Measurements from ENCODE around the gene QPRT. TPM values are rescaled to one million over a fixed set of nuclear protein-coding genes. Genes with fewer than 3 reads are reported as not detected.

Gene QPRT
- polyA plus RNA-seq, 1 of the 3 experiments (the other 2 are of a cell fraction): 12.5 TPM

DNA sequence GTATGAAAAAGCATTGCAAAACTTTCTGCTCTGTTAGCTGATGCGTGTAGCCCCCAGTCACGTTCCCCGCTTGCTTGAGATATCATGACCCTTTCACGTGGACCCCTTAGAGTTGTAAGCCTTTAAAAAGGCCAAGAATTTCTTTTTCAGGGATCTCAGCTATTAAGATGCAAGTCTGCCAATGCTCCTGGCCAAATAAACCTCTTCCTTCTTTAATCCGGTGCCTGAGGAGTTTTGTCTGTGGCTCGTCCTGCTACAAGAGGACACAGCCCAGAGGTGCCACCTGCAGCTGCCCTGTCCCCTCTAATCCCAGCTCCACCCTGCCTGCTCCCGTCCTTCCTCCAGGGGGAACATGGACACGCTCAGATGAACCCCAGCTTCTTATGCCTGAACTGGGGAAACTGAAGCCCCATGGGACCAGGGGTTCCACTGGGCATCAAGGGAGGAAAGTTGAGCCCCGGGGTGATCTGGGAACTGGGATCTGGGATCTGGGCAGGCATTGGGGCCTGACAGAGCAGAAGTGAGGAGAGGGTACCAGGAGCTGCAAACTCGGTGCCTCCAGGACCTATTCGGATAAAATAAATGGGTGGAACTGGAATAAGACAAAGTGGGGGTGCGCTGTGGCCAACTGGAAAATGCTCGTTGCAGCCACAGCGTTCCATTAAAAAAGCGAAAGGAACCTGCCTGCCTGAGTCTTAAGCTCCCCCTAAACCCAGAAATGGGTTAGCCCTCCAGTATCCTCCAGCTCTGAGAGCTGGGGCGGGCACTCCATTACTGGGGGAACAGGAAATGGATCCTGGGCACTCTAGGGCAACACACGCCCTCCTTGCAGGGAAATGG lies 19.7 kb downstream of the QPRT start:
- Histone ChIP-seq H3K4me2 (no peak overlapping the region), H3K27me3 (ENCODE audit: insufficient read depth) (no peaks in the 10 kb centered on the region), H3F3A (replicated peaks; ENCODE audit: insufficient read depth) (no peaks in the 10 kb centered on the region), H3K4me3 (ENCODE audit: low read depth in 2 of 2, low read length in 1 of 2) (no peak overlapping the region), H3K4me1 (ENCODE audit: control insufficient read depth in 1 of 2, insufficient read depth in 2 of 2, low read depth in 1 of 2, low read length in 1 of 2) (no peaks in the 10 kb centered on the region; a peak in 1 of 4 replicates), H3K9me2 (no peaks in the 10 kb centered on the region), H4K20me1 (ENCODE audit: insufficient read depth) (no peaks in the 10 kb centered on the region), H2AFZ (ENCODE audit: low read depth) (no peak overlapping the region), H3K9ac (no peak overlapping the region), H3K36me3 (replicated peaks in 1 of 2; ENCODE audit: control insufficient read depth in 1 of 2, insufficient read depth in 2 of 2, low read length in 1 of 2) (no peaks in the 10 kb centered on the region), H3K27ac (ENCODE audit: low read depth in 2 of 2, low read length in 1 of 2) (no peak overlapping the region), H3K79me2 (ENCODE audit: insufficient read depth) (no peaks in the 10 kb centered on the region), H3K9me3 (no peaks in the 10 kb centered on the region)
- ChIA-PET CTCF (interaction anchor here (1.2 to 4.6 kb wide), 7 partner anchors 11 to 91 kb away, joined by 3 to 33 read pairs (median 13); no protein-coding TSS in a partner anchor), POLR2A (no interaction called here)
- TF ChIP-seq GABPA (IDR thresholded peaks at IDR 0.05; ENCODE audit: low read depth) (no peak), EZH2phosphoT487 (IDR thresholded peaks at IDR 0.05; ENCODE audit: borderline replicate concordance, low read depth) (no peak), EP300 (IDR thresholded peaks at IDR 0.05; ENCODE audit: borderline replicate concordance in 1 of 2, low read depth in 1 of 2, low read length in 1 of 2) (no peak), ELF1 (IDR thresholded peaks at IDR 0.05) (no peak), MXI1 (IDR thresholded peaks at IDR 0.05; ENCODE audit: low read depth, low read length) (no peak), RCOR1 (IDR thresholded peaks at IDR 0.05; ENCODE audit: low read length) (no peak), GATA2 (CRISPR knock-in tag; IDR thresholded peaks at IDR 0.05) (no peak), FOXJ3 (CRISPR knock-in tag; IDR thresholded peaks at IDR 0.05) (no peak), NRF1 (IDR thresholded peaks at IDR 0.05; ENCODE audit: low read depth, low read length) (no peak), RFX5 (IDR thresholded peaks at IDR 0.05; ENCODE audit: low read length) (no peak)
- TF ChIP-seq, protein P1, sequence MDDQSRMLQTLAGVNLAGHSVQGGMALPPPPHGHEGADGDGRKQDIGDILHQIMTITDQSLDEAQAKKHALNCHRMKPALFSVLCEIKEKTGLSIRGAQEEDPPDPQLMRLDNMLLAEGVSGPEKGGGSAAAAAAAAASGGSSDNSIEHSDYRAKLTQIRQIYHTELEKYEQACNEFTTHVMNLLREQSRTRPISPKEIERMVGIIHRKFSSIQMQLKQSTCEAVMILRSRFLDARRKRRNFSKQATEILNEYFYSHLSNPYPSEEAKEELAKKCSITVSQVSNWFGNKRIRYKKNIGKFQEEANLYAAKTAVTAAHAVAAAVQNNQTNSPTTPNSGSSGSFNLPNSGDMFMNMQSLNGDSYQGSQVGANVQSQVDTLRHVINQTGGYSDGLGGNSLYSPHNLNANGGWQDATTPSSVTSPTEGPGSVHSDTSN (IDR thresholded peaks at IDR 0.05): no peak
- TF ChIP-seq, protein P2, sequence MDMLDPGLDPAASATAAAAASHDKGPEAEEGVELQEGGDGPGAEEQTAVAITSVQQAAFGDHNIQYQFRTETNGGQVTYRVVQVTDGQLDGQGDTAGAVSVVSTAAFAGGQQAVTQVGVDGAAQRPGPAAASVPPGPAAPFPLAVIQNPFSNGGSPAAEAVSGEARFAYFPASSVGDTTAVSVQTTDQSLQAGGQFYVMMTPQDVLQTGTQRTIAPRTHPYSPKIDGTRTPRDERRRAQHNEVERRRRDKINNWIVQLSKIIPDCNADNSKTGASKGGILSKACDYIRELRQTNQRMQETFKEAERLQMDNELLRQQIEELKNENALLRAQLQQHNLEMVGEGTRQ (IDR thresholded peaks at IDR 0.05; ENCODE audit: borderline replicate concordance, low read depth, low read length): no peak
- DNase-seq: no peak
- WGBS (ENCODE audit: low lambda C conversion rate): 81% methylated on average over 17 of the region's 17 CpGs

DNA sequence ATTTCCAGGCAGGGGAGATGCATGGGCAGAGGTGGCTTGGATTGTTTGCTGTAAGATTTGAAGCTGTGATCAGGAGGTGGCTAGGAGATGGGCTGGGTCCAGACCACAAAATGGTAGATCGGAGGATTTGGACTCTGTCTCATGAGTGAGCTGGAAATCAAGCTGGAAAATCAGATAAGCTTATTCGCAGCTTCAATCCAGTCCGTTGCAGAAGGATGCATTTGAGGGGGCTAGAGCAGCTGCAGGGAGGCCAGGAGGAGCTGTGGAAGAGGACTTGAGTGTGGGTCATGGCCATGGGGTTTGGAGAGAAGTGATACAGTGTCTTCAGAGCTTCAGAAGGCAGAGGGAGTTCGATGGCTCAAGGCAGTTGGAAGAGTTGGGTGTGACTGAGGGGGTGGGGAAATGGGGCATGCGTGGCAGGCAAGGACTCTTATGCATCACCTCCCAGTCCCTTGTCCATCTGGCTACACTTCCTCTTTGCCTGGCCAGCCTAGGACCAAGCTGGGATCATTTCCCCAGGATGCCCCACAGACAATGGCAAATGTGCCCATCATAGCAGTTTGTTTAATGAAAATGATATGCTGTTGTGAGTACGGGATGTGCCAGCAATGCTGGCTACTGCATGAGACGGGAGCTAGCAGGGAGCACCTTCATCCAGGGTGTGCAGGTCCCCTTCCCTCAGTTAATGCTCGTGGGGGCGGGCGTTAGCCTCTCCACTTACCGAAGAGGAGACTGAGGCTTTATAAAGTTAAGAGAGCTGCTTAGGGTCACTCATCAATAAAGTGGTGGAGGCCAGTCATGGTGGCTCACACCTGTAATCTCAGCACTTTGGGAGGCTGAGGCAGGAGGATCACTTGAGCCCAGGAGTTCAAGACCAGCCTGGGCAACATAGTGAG lies 20.6 kb downstream of the QPRT start:
- 40% methylated on average over 11 of the region's 11 CpGs for WGBS (ENCODE audit: low lambda C conversion rate)
- H3K9me2 ChIP-seq: no peaks in the 10 kb centered on the region
- no peaks in the 10 kb centered on the region for H3K27me3 ChIP-seq (ENCODE audit: insufficient read depth)
- POLR2A ChIA-PET: interaction anchor here (1.3 kb wide), 1 partner anchor 20 kb away, joined by 4 read pairs; no protein-coding TSS in a partner anchor
- no peaks in the 10 kb centered on the region for H3K36me3 ChIP-seq (replicated peaks in 1 of 2; ENCODE audit: control insufficient read depth in 1 of 2, insufficient read depth in 2 of 2, low read length in 1 of 2)
- no peak overlapping the region for H3K9ac ChIP-seq
- H4K20me1 ChIP-seq (ENCODE audit: insufficient read depth): no peaks in the 10 kb centered on the region
- CTCF ChIA-PET: interaction anchor here (0.7 to 4.6 kb wide), 23 partner anchors 8 to 332 kb away, joined by 3 to 33 read pairs (median 6); partner anchors contain the start of genes KIF22, QPRT and TLCD3B
- no peak overlapping the region for H3K27ac ChIP-seq (ENCODE audit: low read depth in 2 of 2, low read length in 1 of 2)
- H3K79me2 ChIP-seq (ENCODE audit: insufficient read depth): no peaks in the 10 kb centered on the region
- no peaks in the 10 kb centered on the region for H3F3A ChIP-seq (replicated peaks; ENCODE audit: insufficient read depth)
- no peak for DNase-seq
- no peaks in the 10 kb centered on the region; a peak in 1 of 4 replicates for H3K4me1 ChIP-seq (ENCODE audit: control insufficient read depth in 1 of 2, insufficient read depth in 2 of 2, low read depth in 1 of 2, low read length in 1 of 2)
- H2AFZ ChIP-seq (ENCODE audit: low read depth): no peak overlapping the region
- H3K4me2 ChIP-seq: no peak overlapping the region
- H3K4me3 ChIP-seq (ENCODE audit: low read depth in 2 of 2, low read length in 1 of 2): no peak overlapping the region
- H3K9me3 ChIP-seq: no peaks in the 10 kb centered on the region
- TF ChIP-seq YY1 (IDR thresholded peaks at IDR 0.05; ENCODE audit: low read depth): no peak
- no peak for TF ChIP-seq GATA2 (CRISPR knock-in tag; IDR thresholded peaks at IDR 0.05)
- TF ChIP-seq, protein P2 (IDR thresholded peaks at IDR 0.05; ENCODE audit: borderline replicate concordance, low read depth, low read length): no peak
- TF ChIP-seq, protein P3, sequence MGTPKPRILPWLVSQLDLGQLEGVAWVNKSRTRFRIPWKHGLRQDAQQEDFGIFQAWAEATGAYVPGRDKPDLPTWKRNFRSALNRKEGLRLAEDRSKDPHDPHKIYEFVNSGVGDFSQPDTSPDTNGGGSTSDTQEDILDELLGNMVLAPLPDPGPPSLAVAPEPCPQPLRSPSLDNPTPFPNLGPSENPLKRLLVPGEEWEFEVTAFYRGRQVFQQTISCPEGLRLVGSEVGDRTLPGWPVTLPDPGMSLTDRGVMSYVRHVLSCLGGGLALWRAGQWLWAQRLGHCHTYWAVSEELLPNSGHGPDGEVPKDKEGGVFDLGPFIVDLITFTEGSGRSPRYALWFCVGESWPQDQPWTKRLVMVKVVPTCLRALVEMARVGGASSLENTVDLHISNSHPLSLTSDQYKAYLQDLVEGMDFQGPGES (IDR thresholded peaks at IDR 0.05; ENCODE audit: low read depth, low read length): no peak
- no peak for TF ChIP-seq RFX5 (IDR thresholded peaks at IDR 0.05; ENCODE audit: low read length)
- TF ChIP-seq, protein P4, sequence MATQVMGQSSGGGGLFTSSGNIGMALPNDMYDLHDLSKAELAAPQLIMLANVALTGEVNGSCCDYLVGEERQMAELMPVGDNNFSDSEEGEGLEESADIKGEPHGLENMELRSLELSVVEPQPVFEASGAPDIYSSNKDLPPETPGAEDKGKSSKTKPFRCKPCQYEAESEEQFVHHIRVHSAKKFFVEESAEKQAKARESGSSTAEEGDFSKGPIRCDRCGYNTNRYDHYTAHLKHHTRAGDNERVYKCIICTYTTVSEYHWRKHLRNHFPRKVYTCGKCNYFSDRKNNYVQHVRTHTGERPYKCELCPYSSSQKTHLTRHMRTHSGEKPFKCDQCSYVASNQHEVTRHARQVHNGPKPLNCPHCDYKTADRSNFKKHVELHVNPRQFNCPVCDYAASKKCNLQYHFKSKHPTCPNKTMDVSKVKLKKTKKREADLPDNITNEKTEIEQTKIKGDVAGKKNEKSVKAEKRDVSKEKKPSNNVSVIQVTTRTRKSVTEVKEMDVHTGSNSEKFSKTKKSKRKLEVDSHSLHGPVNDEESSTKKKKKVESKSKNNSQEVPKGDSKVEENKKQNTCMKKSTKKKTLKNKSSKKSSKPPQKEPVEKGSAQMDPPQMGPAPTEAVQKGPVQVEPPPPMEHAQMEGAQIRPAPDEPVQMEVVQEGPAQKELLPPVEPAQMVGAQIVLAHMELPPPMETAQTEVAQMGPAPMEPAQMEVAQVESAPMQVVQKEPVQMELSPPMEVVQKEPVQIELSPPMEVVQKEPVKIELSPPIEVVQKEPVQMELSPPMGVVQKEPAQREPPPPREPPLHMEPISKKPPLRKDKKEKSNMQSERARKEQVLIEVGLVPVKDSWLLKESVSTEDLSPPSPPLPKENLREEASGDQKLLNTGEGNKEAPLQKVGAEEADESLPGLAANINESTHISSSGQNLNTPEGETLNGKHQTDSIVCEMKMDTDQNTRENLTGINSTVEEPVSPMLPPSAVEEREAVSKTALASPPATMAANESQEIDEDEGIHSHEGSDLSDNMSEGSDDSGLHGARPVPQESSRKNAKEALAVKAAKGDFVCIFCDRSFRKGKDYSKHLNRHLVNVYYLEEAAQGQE (IDR thresholded peaks at IDR 0.05; ENCODE audit: low read depth, low read length): no peak
- no peak for TF ChIP-seq JUND (IDR thresholded peaks at IDR 0.05)

Measured in SK-N-SH (cell line).